T-cell (primary cell): ENCODE results near the gene ASAH2. TPM values are rescaled to one million over a fixed set of nuclear protein-coding genes. Genes with fewer than 3 reads are reported as not detected.

Source experiments
- ATAC-seq, 4 experiments: fragments of 200-7000 bp in 3 of 4; fragments of 150-1000 bp in 1 of 4; cut with Tn5 transposase; replicated peaks in 1 of 4; 1 replicate in 3 of 4; 2 replicates in 1 of 4; pipeline ENCODE4 v1.10.0; 2021; ENCODE audit warnings: moderate library complexity in 3 of 4, mild to moderate bottlenecking in 2 of 4, moderate number of reproducible peaks in 1 of 4
- CTCF ChIA-PET, 2 donors: fragments of 300-600 bp; sonication (Branson Sonifier 250); formaldehyde crosslinking; loops; one replicate each; lab custom pipeline; 2022; ENCODE audit warnings: antibody characterized with exemption in 2 of 2; lab: Charles Lee
- POLR2A ChIA-PET, 2 donors: fragments of 300-600 bp; sonication (Branson Sonifier 250); formaldehyde crosslinking; loops; one replicate each; lab custom pipeline; 2022; ENCODE audit warnings: antibody characterized with exemption in 2 of 2; lab: Charles Lee
- DNase-seq, 35 experiments: peaks; one replicate each; pipeline versions ENCODE4 v3.0.0 to v3.0.0-alpha.2; 2013 to 2023
- H3K27ac ChIP-seq: one replicate; pipeline ENCODE4 v1.5.1; 2013; ENCODE audit warnings: low read length
- H3K27me3 ChIP-seq, 2 experiments: replicated peaks in 1 of 2; 1 replicate in 1 of 2; 2 replicates in 1 of 2; pipeline versions ENCODE4 v1.6.1 to v1.7.0; 2013; ENCODE audit warnings: low read length in 1 of 2, mixed read lengths in 1 of 2; ENCODE audit not compliant: control insufficient read depth in 2 of 2, insufficient read depth in 2 of 2; ENCODE audit errors: extremely low read depth in 1 of 2
- H3K36me3 ChIP-seq, 2 donors: 1 replicate in 1 of 2; 2 replicates in 1 of 2; pipeline versions ENCODE4 v1.6.1 to v1.7.0; 2013; ENCODE audit warnings: low read length in 1 of 2; ENCODE audit not compliant: control insufficient read depth in 2 of 2, insufficient read depth in 1 of 2; ENCODE audit errors: extremely low read depth in 1 of 2
- H3K4me1 ChIP-seq, 2 experiments: 1 replicate in 1 of 2; 2 replicates in 1 of 2; pipeline versions ENCODE4 v1.6.1 to v1.7.0; 2013; ENCODE audit warnings: low read length in 2 of 2, mixed read lengths in 1 of 2; ENCODE audit not compliant: insufficient read depth in 2 of 2, control insufficient read depth in 1 of 2; ENCODE audit errors: extremely low read depth in 1 of 2
- H3K4me3 ChIP-seq, 2 donors: 1 replicate in 1 of 2; 2 replicates in 1 of 2; pipeline versions ENCODE4 v1.5.1 to v1.7.0; 2013; ENCODE audit warnings: mild to moderate bottlenecking in 2 of 2, low read length in 1 of 2, moderate library complexity in 1 of 2; ENCODE audit not compliant: control insufficient read depth in 1 of 2; ENCODE audit errors: extremely low read depth in 1 of 2
- H3K9me3 ChIP-seq: 2 replicates; pipeline ENCODE4 v1.7.0; 2013
- H3K27ac Mint-ChIP-seq, 2 donors: one replicate each; pipeline ENCODE4 v1.8.0; 2020 to 2021; ENCODE audit warnings: mild to moderate bottlenecking in 2 of 2, mixed read lengths in 2 of 2
- H3K27me3 Mint-ChIP-seq, 2 donors: one replicate each; pipeline ENCODE4 v1.8.0; 2021 to 2022; ENCODE audit warnings: mixed read lengths in 2 of 2
- H3K36me3 Mint-ChIP-seq: one replicate; pipeline ENCODE4 v1.8.0; 2021; ENCODE audit warnings: mixed read lengths
- H3K4me1 Mint-ChIP-seq, 3 donors: one replicate each; pipeline ENCODE4 v1.8.0; 2020 to 2022; ENCODE audit warnings: mixed read lengths in 3 of 3, mild to moderate bottlenecking in 1 of 3
- H3K4me3 Mint-ChIP-seq, 3 donors: one replicate each; pipeline ENCODE4 v1.8.0; 2020 to 2022; ENCODE audit warnings: mild to moderate bottlenecking in 3 of 3, mixed read lengths in 3 of 3, moderate library complexity in 3 of 3
- H3K9me3 Mint-ChIP-seq, 3 donors: one replicate each; pipeline ENCODE4 v1.8.0; 2020 to 2022; ENCODE audit warnings: mixed read lengths in 3 of 3
- WGBS: methylation state at CpG from one replicate; pipeline ENCODE4 v1.1.5; 2013; ENCODE audit warnings: missing lambda C conversion rate; ENCODE audit not compliant: insufficient coverage; 5-methylcytosine and 5-hydroxymethylcytosine counted together
- total RNA-seq, 35 experiments: library from RNA in 6 of 35; stranded (reverse) in 6 of 35; fragments of 120-200 nt in 1 of 35; gene quantifications; one replicate each; pipeline versions ENCODE4 v1.2.1 to v1.2.4 and lab custom pipeline; 2013 to 2026

The ASAH2 gene
- total RNA-seq (1 to 10 TPM; 2.8 to 3.7 (median 3.4) TPM), total RNA-seq (lab: John Stamatoyannopoulos, UW) (0 to 3.8 (median 0.61) reads per million in 29 experiments)
- total RNA-seq (2013) = 2.8 TPM

DNA sequence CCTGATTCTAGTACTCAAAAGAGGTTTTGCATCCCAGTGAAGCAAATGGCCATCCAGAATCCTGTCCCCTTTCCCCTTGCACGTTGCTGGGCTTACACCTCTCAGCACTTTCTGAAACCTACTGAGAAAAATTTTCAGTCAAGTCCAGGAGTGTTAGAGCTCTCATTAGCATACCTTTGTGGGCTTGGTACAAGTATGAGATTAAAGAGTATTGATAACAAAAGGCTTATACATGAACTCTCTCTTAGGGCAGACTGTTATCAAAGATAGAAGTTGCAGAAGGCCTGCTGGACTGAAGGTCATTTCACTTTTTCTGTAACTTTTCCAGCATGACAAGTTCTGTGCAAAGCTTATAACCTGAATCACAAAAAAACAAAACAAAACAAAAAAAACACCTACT lies at the start of gene ASAH2:
Gene ASAH2, minus strand, starts transcription at position 123 of the 400 bp plus-strand sequence. CDS start 2,906 bp downstream, outside the sequence.
- Mint-ChIP-seq H3K4me1 (no peaks in the 10 kb centered on the region), H3K27me3 (peaks cover 31 to 48% of the 10 kb centered on the region in 2 donors), H3K4me3 (no peak within 1 kb of the TSS), H3K36me3 (no peaks in the 10 kb centered on the region), H3K27ac (no peak within 1 kb of the TSS), H3K9me3 (no peaks in the 10 kb centered on the region)
- Histone ChIP-seq H3K27me3 (peaks cover 0 to 6% of the 10 kb centered on the region in 2 experiments), H3K4me1 (no peaks in the 10 kb centered on the region), H3K4me3 (no peak within 1 kb of the TSS), H3K9me3 (no peaks in the 10 kb centered on the region), H3K27ac (no peak within 1 kb of the TSS), H3K36me3 (no peaks in the 10 kb centered on the region)
- ChIA-PET POLR2A (no interaction called here), CTCF (no interaction called here)
- ATAC-seq (no peak), DNase-seq (no peak)
- WGBS = no CpG with 5 or more reads among the region's 1 CpG

DNA sequence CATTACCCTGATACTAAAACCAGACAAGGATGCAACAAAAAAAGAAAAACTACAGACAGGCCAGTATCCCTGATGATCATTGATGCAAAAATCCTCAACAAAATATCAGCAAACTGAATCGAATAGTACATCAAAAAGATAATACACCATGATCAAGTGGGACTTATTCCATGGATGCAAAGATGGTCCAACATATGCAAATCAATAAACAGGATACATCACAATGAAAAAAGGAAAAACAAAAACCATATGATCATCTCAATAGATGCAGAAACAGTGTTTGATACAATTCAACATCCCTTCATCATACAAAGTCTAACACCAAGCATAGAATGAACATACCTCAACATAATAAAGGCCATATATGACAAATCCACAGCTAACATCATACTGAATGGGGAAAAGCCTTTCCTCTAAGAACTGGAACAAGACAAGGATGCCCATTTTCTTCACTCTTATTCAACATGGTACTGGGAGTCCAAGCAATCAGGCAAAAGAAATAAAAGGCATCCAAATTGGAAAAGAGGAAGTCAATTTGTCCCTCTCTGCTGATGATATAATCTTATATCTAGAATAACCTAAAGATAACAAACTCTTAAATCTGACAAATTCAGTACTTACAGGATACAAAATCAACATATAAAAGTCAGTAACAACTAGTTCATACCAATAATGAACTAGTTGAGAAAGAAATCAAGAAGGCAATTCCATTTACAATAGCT lies 48.8 kb upstream of the ASAH2 start:
- DNase-seq = no peak
- Mint-ChIP-seq H3K27ac (no peak overlapping the region), H3K36me3 (peaks cover 9% of the 10 kb centered on the region), H3K27me3 (no peaks in the 10 kb centered on the region), H3K4me3 (no peak overlapping the region), H3K9me3 (peaks cover 5 to 15% (median 9%) of the 10 kb centered on the region in 3 donors), H3K4me1 (peaks cover 0 to 2% (median 0%) of the 10 kb centered on the region in 3 donors)
- ATAC-seq = no peak
- H3K9me3 ChIP-seq = no peaks in the 10 kb centered on the region
- WGBS = 100% methylated on average over 1 of the region's 1 CpG
- ChIA-PET CTCF (no interaction called here), POLR2A (no interaction called here)
- no peak overlapping the region for H3K4me3 ChIP-seq
- H3K27me3 ChIP-seq = no peaks in the 10 kb centered on the region
- no peak overlapping the region for H3K27ac ChIP-seq
- H3K4me1 ChIP-seq = no peaks in the 10 kb centered on the region
- no peaks in the 10 kb centered on the region for H3K36me3 ChIP-seq

GRCh38 chr10:50295367-50295766 lies 44.1 kb upstream of the ASAH2 start:
- Histone ChIP-seq H3K27me3 (no peaks in the 10 kb centered on the region), H3K4me3 (no peak overlapping the region), H3K36me3 (no peaks in the 10 kb centered on the region), H3K4me1 (peaks cover 0 to 2% of the 10 kb centered on the region in 2 experiments), H3K27ac (no peak overlapping the region), H3K9me3 (no peaks in the 10 kb centered on the region)
- no peak for DNase-seq
- WGBS = no CpG with 5 or more reads among the region's 1 CpG
- no peaks in the 10 kb centered on the region for H3K4me1 Mint-ChIP-seq
- H3K27ac Mint-ChIP-seq = no peak overlapping the region
- peaks cover 6% of the 10 kb centered on the region for H3K36me3 Mint-ChIP-seq
- H3K9me3 Mint-ChIP-seq = peaks cover 5 to 15% (median 9%) of the 10 kb centered on the region in 3 donors
- H3K4me3 Mint-ChIP-seq = no peak overlapping the region
- ChIA-PET CTCF (no interaction called here), POLR2A (no interaction called here)
- no peak for ATAC-seq
- H3K27me3 Mint-ChIP-seq = no peaks in the 10 kb centered on the region

- Histone ChIP-seq H3K36me3 (no peaks in the 10 kb centered on the region), H3K4me3 (no peak overlapping the region), H3K27ac (no peak overlapping the region), H3K9me3 (no peaks in the 10 kb centered on the region), H3K4me1 (peaks cover 0 to 2% of the 10 kb centered on the region in 2 experiments), H3K27me3 (no peaks in the 10 kb centered on the region)
- WGBS = 100% methylated on average over 1 of the region's 1 CpG
- ATAC-seq (no peak), DNase-seq (no peak)
- CTCF ChIA-PET = no interaction called here
- H3K27me3 Mint-ChIP-seq = no peaks in the 10 kb centered on the region
- no peak overlapping the region for H3K4me3 Mint-ChIP-seq
- H3K4me1 Mint-ChIP-seq = no peaks in the 10 kb centered on the region
- H3K27ac Mint-ChIP-seq = no peak overlapping the region
- peaks cover 5 to 15% (median 9%) of the 10 kb centered on the region in 3 donors for H3K9me3 Mint-ChIP-seq
- POLR2A ChIA-PET = no interaction called here
- peaks cover 6% of the 10 kb centered on the region for H3K36me3 Mint-ChIP-seq
These were observed 43.3 kb upstream of the ASAH2 start for GRCh38 chr10:50294582-50294981.

DNA sequence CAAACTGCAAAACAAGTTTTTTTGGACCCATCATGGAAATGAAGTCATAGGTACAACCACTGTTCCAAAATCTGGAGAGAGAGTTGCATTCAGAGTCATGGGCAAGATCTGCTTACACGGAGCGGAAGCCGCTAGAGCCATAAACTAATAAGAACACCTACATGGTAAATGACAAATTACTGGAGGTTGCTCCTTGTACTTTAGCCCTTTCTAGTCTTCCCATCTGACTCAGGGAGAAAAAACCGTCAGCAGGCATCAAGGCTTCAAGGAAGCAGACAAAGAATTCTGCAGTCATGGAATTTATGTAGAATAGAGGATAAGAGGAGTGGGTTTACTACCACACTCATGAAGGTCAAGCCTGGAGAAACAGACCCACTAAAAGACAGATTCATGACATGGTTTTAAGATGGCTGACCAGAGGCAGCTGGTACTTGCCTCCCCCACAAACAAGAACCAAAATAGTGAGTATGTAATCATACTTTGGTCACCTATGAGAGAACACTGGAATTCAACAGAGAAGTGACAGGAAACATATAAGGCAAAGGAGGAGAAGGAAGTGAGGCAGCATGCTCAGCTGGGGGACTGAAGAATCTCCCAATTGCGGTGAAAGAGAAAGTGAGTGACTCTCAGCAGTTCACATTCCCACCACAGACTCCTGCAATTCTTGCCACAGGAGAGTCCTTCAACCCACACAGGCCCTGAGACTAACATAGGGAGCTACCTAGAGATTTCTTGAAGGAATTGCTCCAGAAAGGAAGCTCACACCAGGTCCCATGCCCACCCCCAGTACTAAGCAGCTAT lies 42.4 kb upstream of the ASAH2 start:
- Mint-ChIP-seq H3K4me3 (no peak overlapping the region), H3K4me1 (no peaks in the 10 kb centered on the region), H3K9me3 (peaks cover 5 to 8% (median 7%) of the 10 kb centered on the region in 3 donors), H3K36me3 (peaks cover 3% of the 10 kb centered on the region), H3K27me3 (no peaks in the 10 kb centered on the region), H3K27ac (no peak overlapping the region)
- no peak overlapping the region for H3K4me3 ChIP-seq
- WGBS = 67% methylated on average over 1 of the region's 5 CpGs
- ATAC-seq (no peak), DNase-seq (no peak)
- H3K36me3 ChIP-seq = no peaks in the 10 kb centered on the region
- H3K27ac ChIP-seq = no peak overlapping the region
- no peaks in the 10 kb centered on the region for H3K9me3 ChIP-seq
- H3K27me3 ChIP-seq = no peaks in the 10 kb centered on the region
- CTCF ChIA-PET = no interaction called here
- POLR2A ChIA-PET = no interaction called here
- peaks cover 0 to 2% of the 10 kb centered on the region in 2 experiments for H3K4me1 ChIP-seq

GRCh38 chr10:50291261-50291850 lies 40.0 kb upstream of the ASAH2 start:
- WGBS = no CpG with 5 or more reads among the region's 1 CpG

More at GRCh38 chr10:50291261-50291850, 40.0 kb upstream of the ASAH2 start:
- Mint-ChIP-seq H3K9me3 (no peaks in the 10 kb centered on the region), H3K4me3 (no peak overlapping the region), H3K27me3 (peaks cover 0 to 10% of the 10 kb centered on the region in 2 donors), H3K36me3 (no peaks in the 10 kb centered on the region), H3K4me1 (no peaks in the 10 kb centered on the region), H3K27ac (no peak overlapping the region)
- no peak for ATAC-seq
- no peak for DNase-seq
- POLR2A ChIA-PET = no interaction called here
- H3K27ac ChIP-seq = no peak overlapping the region
- H3K27me3 ChIP-seq = peaks cover 0 to 3% of the 10 kb centered on the region in 2 experiments
- no peaks in the 10 kb centered on the region for H3K9me3 ChIP-seq
- H3K36me3 ChIP-seq = no peaks in the 10 kb centered on the region
- no peak overlapping the region for H3K4me3 ChIP-seq
- CTCF ChIA-PET = no interaction called here
- peaks cover 0 to 2% of the 10 kb centered on the region in 2 experiments for H3K4me1 ChIP-seq
